ENCODE data around the gene SPINK14. TPM values are rescaled to one million over a fixed set of nuclear protein-coding genes. Genes with fewer than 3 reads are reported as not detected.

SPINK14 gene
- total and polyA plus RNA-seq, 2 of the 13 experiments (the other 11 are each of a cell fraction or from before 2014, with no cell fraction given) = not detected

DNA sequence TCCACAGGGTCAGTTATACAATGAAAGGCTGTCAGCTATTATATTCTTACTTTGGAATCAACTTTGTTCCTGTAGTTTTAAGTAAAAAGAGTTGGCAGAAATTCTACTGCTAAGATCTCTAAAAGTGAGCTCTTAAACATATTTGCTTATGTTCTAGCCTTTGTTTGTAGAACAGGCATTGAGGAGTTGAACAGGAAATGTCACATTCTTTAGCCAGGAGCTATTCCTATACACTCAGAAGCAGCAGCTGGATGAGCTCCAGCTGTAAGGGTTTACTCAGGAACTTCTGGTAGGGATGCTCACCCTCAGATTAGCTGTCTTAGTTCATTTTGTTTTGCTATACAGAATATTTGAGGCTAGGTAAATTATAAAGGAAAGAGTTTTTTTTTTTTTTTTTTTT is 22.4 kb upstream of the SPINK14 start (continued):
- TF ChIP-seq, protein P1, sequence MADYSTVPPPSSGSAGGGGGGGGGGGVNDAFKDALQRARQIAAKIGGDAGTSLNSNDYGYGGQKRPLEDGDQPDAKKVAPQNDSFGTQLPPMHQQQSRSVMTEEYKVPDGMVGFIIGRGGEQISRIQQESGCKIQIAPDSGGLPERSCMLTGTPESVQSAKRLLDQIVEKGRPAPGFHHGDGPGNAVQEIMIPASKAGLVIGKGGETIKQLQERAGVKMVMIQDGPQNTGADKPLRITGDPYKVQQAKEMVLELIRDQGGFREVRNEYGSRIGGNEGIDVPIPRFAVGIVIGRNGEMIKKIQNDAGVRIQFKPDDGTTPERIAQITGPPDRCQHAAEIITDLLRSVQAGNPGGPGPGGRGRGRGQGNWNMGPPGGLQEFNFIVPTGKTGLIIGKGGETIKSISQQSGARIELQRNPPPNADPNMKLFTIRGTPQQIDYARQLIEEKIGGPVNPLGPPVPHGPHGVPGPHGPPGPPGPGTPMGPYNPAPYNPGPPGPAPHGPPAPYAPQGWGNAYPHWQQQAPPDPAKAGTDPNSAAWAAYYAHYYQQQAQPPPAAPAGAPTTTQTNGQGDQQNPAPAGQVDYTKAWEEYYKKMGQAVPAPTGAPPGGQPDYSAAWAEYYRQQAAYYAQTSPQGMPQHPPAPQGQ (CRISPR knock-in tag; IDR thresholded peaks at IDR 0.05; ENCODE audit: borderline replicate concordance) = no peak
- TF ChIP-seq ZBTB3 (CRISPR knock-in tag; IDR thresholded peaks at IDR 0.05; ENCODE audit: borderline replicate concordance, low read depth) = no peak
- TF ChIP-seq GATAD2A (CRISPR knock-in tag; IDR thresholded peaks at IDR 0.05) = peak; percentile 68
- peak; percentile 66; the same call in 1 of the 2 replicates for TF ChIP-seq ETV5 (CRISPR knock-in tag; IDR thresholded peaks at IDR 0.05; ENCODE audit: borderline replicate concordance)
- TF ChIP-seq, protein P2, sequence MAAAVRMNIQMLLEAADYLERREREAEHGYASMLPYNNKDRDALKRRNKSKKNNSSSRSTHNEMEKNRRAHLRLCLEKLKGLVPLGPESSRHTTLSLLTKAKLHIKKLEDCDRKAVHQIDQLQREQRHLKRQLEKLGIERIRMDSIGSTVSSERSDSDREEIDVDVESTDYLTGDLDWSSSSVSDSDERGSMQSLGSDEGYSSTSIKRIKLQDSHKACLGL (CRISPR knock-in tag; IDR thresholded peaks at IDR 0.05) = no peak
- TF ChIP-seq TBX2 (CRISPR knock-in tag; IDR thresholded peaks at IDR 0.05; ENCODE audit: borderline replicate concordance) = no peak
- TF ChIP-seq ZBTB20 (CRISPR knock-in tag; IDR thresholded peaks at IDR 0.05; ENCODE audit: borderline replicate concordance, low read depth) = 0 out of 2 replicates have a peak, but pooled peaks have one; percentile 18
- TF ChIP-seq THAP11 (CRISPR knock-in tag; IDR thresholded peaks at IDR 0.05) = 0 out of 2 replicates have a peak, but pooled peaks have one; percentile 12
- TF ChIP-seq FOXP1 (IDR thresholded peaks at IDR 0.05) = no peak
- TF ChIP-seq FOXP1 (CRISPR knock-in tag; IDR thresholded peaks at IDR 0.05) = peak; percentile 36
- TF ChIP-seq IKZF4 (CRISPR knock-in tag; IDR thresholded peaks at IDR 0.05; ENCODE audit: borderline replicate concordance, low read depth, not compliant biosample characterization) = no peak
- no peak for TF ChIP-seq MBNL3 (CRISPR knock-in tag; conservative IDR thresholded peaks at IDR 0.05)
- no peak for TF ChIP-seq ZFP90 (CRISPR knock-in tag; IDR thresholded peaks at IDR 0.05; ENCODE audit: borderline replicate concordance)
- TF ChIP-seq, protein P3, sequence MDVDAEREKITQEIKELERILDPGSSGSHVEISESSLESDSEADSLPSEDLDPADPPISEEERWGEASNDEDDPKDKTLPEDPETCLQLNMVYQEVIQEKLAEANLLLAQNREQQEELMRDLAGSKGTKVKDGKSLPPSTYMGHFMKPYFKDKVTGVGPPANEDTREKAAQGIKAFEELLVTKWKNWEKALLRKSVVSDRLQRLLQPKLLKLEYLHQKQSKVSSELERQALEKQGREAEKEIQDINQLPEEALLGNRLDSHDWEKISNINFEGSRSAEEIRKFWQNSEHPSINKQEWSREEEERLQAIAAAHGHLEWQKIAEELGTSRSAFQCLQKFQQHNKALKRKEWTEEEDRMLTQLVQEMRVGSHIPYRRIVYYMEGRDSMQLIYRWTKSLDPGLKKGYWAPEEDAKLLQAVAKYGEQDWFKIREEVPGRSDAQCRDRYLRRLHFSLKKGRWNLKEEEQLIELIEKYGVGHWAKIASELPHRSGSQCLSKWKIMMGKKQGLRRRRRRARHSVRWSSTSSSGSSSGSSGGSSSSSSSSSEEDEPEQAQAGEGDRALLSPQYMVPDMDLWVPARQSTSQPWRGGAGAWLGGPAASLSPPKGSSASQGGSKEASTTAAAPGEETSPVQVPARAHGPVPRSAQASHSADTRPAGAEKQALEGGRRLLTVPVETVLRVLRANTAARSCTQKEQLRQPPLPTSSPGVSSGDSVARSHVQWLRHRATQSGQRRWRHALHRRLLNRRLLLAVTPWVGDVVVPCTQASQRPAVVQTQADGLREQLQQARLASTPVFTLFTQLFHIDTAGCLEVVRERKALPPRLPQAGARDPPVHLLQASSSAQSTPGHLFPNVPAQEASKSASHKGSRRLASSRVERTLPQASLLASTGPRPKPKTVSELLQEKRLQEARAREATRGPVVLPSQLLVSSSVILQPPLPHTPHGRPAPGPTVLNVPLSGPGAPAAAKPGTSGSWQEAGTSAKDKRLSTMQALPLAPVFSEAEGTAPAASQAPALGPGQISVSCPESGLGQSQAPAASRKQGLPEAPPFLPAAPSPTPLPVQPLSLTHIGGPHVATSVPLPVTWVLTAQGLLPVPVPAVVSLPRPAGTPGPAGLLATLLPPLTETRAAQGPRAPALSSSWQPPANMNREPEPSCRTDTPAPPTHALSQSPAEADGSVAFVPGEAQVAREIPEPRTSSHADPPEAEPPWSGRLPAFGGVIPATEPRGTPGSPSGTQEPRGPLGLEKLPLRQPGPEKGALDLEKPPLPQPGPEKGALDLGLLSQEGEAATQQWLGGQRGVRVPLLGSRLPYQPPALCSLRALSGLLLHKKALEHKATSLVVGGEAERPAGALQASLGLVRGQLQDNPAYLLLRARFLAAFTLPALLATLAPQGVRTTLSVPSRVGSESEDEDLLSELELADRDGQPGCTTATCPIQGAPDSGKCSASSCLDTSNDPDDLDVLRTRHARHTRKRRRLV (CRISPR knock-in tag; IDR thresholded peaks at IDR 0.05) = no peak
- 0 out of 2 replicates have a peak, but pooled peaks have one; percentile 19 for TF ChIP-seq FOSL2 (CRISPR knock-in tag; IDR thresholded peaks at IDR 0.05)
- TF ChIP-seq RXRB (CRISPR knock-in tag; IDR thresholded peaks at IDR 0.05; ENCODE audit: borderline replicate concordance) = peak; percentile 28; the same call in 1 of the 2 replicates
- TF ChIP-seq, protein P4, sequence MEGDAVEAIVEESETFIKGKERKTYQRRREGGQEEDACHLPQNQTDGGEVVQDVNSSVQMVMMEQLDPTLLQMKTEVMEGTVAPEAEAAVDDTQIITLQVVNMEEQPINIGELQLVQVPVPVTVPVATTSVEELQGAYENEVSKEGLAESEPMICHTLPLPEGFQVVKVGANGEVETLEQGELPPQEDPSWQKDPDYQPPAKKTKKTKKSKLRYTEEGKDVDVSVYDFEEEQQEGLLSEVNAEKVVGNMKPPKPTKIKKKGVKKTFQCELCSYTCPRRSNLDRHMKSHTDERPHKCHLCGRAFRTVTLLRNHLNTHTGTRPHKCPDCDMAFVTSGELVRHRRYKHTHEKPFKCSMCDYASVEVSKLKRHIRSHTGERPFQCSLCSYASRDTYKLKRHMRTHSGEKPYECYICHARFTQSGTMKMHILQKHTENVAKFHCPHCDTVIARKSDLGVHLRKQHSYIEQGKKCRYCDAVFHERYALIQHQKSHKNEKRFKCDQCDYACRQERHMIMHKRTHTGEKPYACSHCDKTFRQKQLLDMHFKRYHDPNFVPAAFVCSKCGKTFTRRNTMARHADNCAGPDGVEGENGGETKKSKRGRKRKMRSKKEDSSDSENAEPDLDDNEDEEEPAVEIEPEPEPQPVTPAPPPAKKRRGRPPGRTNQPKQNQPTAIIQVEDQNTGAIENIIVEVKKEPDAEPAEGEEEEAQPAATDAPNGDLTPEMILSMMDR (CRISPR knock-in tag; IDR thresholded peaks at IDR 0.05) = no peak
- TF ChIP-seq FOXA3 (CRISPR knock-in tag; IDR thresholded peaks at IDR 0.05) = peak; percentile 39; the same call in 1 of the 2 replicates
- TF ChIP-seq EP300 (IDR thresholded peaks at IDR 0.05; ENCODE audit: low read depth in 2 of 2, low read length in 2 of 2) = peak in 1 of 2 experiments; percentile 60; a peak in 2 of 4 replicates
- peak; percentile 34; the same call in 1 of the 2 replicates for TF ChIP-seq EP300 (CRISPR knock-in tag; IDR thresholded peaks at IDR 0.05; ENCODE audit: borderline replicate concordance)
- peak; percentile 76 for TF ChIP-seq ISL2 (CRISPR knock-in tag; IDR thresholded peaks at IDR 0.05)
- peak; percentile 59; the same call in 1 of the 2 replicates for TF ChIP-seq PPARG (CRISPR knock-in tag; conservative IDR thresholded peaks at IDR 0.05)
